Heart left ventricle (tissue), 16 donors: Measurements from ENCODE around the gene KRT39. TPM values are rescaled to one million over a fixed set of nuclear protein-coding genes. Genes with fewer than 3 reads are reported as not detected.

Experiments used
- ATAC-seq, 4 donors: fragments of 200-7000 bp; cut with Tn5 transposase; one replicate each; pipeline ENCODE4 v1.9.1; 2020 to 2022; ENCODE audit warnings: moderate library complexity in 4 of 4, mild to moderate bottlenecking in 3 of 4, moderate number of reproducible peaks in 1 of 4
- DNase-seq, 5 donors: peaks; one replicate each; pipeline ENCODE4 v3.0.0-alpha.2; 2020
- H3K27ac ChIP-seq, 12 donors: fragments of 200-600 bp; sonication (generic) in 4 of 12; one replicate each; pipeline versions ENCODE4 v1.5.0 to v1.8.0; 2016 to 2022; ENCODE audit warnings: mild to moderate bottlenecking in 2 of 12
- H3K27me3 ChIP-seq, 9 donors: fragments of 200-600 bp; sonication (generic) in 2 of 9; one replicate each; pipeline versions ENCODE4 v1.5.1 to v1.8.0; 2016 to 2022; ENCODE audit warnings: mild to moderate bottlenecking in 3 of 9
- H3K36me3 ChIP-seq, 9 donors: fragments of 200-600 bp; sonication (generic) in 2 of 9; one replicate each; pipeline versions ENCODE4 v1.5.0 to v1.8.0; 2018 to 2022; ENCODE audit warnings: mild to moderate bottlenecking in 2 of 9
- H3K4me1 ChIP-seq, 12 donors: fragments of 200-600 bp; sonication (generic) in 4 of 12; one replicate each; pipeline versions ENCODE4 v1.5.0 to v1.8.0; 2016 to 2022; ENCODE audit warnings: mild to moderate bottlenecking in 3 of 12
- H3K4me3 ChIP-seq, 12 donors: fragments of 200-600 bp; sonication (generic) in 4 of 12; one replicate each; pipeline versions ENCODE4 v1.5.0 to v1.8.0; 2017 to 2022; ENCODE audit warnings: mild to moderate bottlenecking in 9 of 12, moderate library complexity in 4 of 12
- H3K9me3 ChIP-seq, 12 donors: fragments of 200-600 bp; sonication (generic) in 4 of 12; one replicate each; pipeline versions ENCODE4 v1.5.0 to v1.8.0; 2016 to 2022; ENCODE audit warnings: mild to moderate bottlenecking in 1 of 12
- POLR2A ChIP-seq, 2 donors: fragments of 450-650 bp; IDR thresholded peaks; one replicate each; pipeline ENCODE4 v1.6.1; 2017; ENCODE audit warnings: antibody characterized with exemption in 2 of 2, mild to moderate bottlenecking in 2 of 2, moderate library complexity in 2 of 2
- WGBS, 4 donors: extraction: QIAGEN DNeasy Blood & Tissue Kit in 2 of 4; methylation state at CpG; one replicate each; pipeline versions ENCODE4 v1.1.5 to v1.1.7; 2013 to 2018; 5-methylcytosine and 5-hydroxymethylcytosine counted together
- intact Hi-C, 10 donors: fragments of 100-400 bp; cut with DNase I; formaldehyde crosslinking; loops; one replicate each; pipeline versions ENCODE4 v1.11.1 to v1.14.2; 2022
- polyA plus RNA-seq, 2 donors: library from polyadenylated mRNA; stranded (reverse); fragments of 200-250 nt; gene quantifications; one replicate each; pipeline ENCODE4 v1.2.3, GENCODE V29; 2013
- total RNA-seq, 9 donors: library from RNA; depleted of rRNA in 2 of 9; stranded (reverse); fragments of >200 nt in 2 of 9; fragmentation: NEBNext Ultra II Directional in 3 of 9; extraction: Animal tissue kit (Norgen Biotek cat#: 25700) in 3 of 9; gene quantifications; one replicate each; pipeline versions ENCODE4 v1.1.0 to v1.2.4, GENCODE V29; 2016 to 2023
- TF ChIP-seq, protein P1 (sequence below), 12 donors: fragments of 200-600 bp; sonication (generic) in 4 of 12; IDR thresholded peaks; one replicate each; pipeline versions ENCODE4 v1.5.0 to v1.8.0; 2018 to 2022; ENCODE audit warnings: antibody characterized with exemption in 12 of 12, mild to moderate bottlenecking in 5 of 12
- donor health status: ischemic (EF 13 %, LVEDD 7.1; RV severe dilation, severe dysfunction).
- donor health status: healthy with polysubstance abuse.
- donor health status: DM: no; HTN: yes; CAD: no.
- donor health status: DM: no; HTN: no; CAD: no.
- donor health status: ischemic (EF 25% LVEDD 6.9; RV normal size, moderate dysfunction).
- donor health status: ischemic (EF 25% LVEDD 5.7; RV mildly dilated, moderate dysfunction).
- donor health status: healthy.
- donor health status: DM: yes; HTN: yes; CAD: no.
- donor health status: ischemic (EF 35%, LVEDD 5.7; RV mildly dilated, moderate dysfunction).
- donor health status: nonischemic (EF 11% LVEDD 7.7; RV severe dilation, severe dysfunction).
- donor health status: DM: yes; HTN: yes; CAD: no.
- donor health status: PGD.
- donor health status: ischemic (EF 29% LVEDD 5.4; RV normal size, mild dysfunction).
- donor health status: nonischemic (EF 23%, LVEDD 6.1; RV moderate dilation, normal function).

The KRT39 gene
- total and polyA plus RNA-seq, 11 donors, result not detected

DNA sequence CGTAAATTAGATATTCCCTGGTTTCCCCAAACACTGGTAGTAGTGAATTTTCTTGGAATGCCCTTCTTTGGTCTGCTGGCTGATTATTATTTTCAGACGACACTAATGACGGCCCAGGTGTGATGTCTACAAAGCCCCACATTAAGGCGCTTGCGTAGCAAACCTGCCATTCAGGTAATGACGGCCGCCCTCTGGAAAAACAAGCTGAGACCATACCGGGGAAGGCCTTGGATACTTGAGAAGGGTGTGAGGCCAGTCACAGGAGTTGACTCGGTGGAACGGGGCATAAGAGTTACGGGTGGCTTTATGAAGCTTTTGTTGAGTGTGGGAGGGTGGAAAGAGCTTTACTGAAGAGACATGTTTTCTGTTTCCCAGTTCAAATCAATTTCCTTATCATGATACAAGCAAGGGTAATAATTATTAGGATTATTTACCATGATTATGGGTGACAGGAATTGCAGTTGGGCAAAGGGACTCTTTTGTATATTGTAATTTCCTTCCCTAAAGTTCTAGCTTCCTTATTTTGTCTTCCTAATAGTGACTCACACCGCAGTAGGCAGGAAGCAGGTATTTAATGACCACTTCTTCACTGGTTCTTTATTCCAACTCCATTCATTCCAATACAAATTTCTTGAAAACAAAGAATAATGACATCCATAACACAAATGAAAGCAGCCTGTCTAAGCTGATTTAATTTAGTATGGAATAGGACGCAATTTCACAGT lies 54.1 kb downstream of the KRT39 start:
- Histone ChIP-seq H3K9me3 (no peaks in the 10 kb centered on the region), H3K4me1 (peaks cover 0 to 14% (median 0%) of the 10 kb centered on the region in 12 donors), H3K27me3 (peaks cover 0 to 14% (median 2%) of the 10 kb centered on the region in 9 donors), H3K36me3 (no peaks in the 10 kb centered on the region), H3K27ac (no peak overlapping the region), H3K4me3 (no peak overlapping the region)
- DNase-seq (no peak), ATAC-seq (no peak)
- WGBS, 4 donors, result 89 to 91% (median 89%) methylated on average over 13 of the region's 13 CpGs
- intact Hi-C loops, result loop anchor here in 4 of 10 donors (5.0 to 10.0 kb wide), 5 partner anchors 410 to 750 kb away; no protein-coding TSS in a partner anchor
- TF ChIP-seq, protein P1, sequence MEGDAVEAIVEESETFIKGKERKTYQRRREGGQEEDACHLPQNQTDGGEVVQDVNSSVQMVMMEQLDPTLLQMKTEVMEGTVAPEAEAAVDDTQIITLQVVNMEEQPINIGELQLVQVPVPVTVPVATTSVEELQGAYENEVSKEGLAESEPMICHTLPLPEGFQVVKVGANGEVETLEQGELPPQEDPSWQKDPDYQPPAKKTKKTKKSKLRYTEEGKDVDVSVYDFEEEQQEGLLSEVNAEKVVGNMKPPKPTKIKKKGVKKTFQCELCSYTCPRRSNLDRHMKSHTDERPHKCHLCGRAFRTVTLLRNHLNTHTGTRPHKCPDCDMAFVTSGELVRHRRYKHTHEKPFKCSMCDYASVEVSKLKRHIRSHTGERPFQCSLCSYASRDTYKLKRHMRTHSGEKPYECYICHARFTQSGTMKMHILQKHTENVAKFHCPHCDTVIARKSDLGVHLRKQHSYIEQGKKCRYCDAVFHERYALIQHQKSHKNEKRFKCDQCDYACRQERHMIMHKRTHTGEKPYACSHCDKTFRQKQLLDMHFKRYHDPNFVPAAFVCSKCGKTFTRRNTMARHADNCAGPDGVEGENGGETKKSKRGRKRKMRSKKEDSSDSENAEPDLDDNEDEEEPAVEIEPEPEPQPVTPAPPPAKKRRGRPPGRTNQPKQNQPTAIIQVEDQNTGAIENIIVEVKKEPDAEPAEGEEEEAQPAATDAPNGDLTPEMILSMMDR (IDR thresholded peaks at IDR 0.05), result no peak
- TF ChIP-seq POLR2A (IDR thresholded peaks at IDR 0.05), result no peak

DNA sequence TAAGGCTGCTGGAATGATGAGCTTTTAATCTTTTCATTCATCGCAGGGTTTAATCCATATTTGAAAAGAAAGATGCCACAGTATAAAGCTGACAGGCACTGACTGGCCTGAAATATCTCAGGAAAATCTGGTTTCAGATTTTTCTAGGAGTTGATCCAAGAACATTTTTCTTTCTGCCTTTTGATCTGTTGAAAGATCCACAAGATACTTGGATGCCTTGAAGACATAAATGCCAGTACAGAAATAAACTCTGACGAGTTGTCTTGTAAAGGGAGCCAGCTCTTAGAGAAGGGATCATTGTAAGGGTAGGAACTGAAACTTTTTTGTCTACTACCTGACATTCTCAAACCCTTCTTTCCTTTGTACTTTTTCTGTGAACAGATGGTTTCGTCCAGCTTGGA lies 56.3 kb downstream of the KRT39 start:
- no peak for ATAC-seq
- no peak overlapping the region for H3K27ac ChIP-seq
- H3K4me1 ChIP-seq, result peaks cover 0 to 14% (median 0%) of the 10 kb centered on the region in 12 donors
- TF ChIP-seq, protein P1 (IDR thresholded peaks at IDR 0.05), result no peak
- TF ChIP-seq POLR2A (IDR thresholded peaks at IDR 0.05), result no peak
- no peak overlapping the region for H3K4me3 ChIP-seq
- WGBS, 4 donors, result 63 to 77% (median 71%) methylated on average over 3 of the region's 3 CpGs
- no peak for DNase-seq
- peaks cover 0 to 19% (median 7%) of the 10 kb centered on the region in 9 donors for H3K27me3 ChIP-seq
- no peaks in the 10 kb centered on the region for H3K36me3 ChIP-seq
- H3K9me3 ChIP-seq, result no peaks in the 10 kb centered on the region
- intact Hi-C loops, result loop anchor here in 4 of 10 donors (5.0 to 10.0 kb wide), 5 partner anchors 412 to 752 kb away; no protein-coding TSS in a partner anchor

DNA sequence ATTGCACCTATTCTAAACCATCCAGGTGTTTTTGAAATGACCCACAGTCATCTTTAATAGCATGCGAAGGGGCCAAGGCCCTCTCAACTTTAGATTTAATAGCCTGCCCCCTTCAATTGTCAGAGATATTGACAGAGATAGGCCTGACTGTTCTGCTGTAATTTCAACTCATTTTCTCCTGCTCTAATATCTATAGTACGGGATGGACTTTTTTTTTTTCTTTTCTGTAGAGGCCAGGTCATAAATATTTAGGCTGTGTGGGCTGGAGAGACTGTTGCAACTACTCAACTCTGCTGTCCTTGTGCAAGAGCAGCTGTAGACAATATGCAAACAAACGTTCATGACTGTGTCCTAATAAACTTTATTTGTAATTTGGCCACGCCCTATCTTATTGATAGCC lies 57.0 kb downstream of the KRT39 start:
- Histone ChIP-seq H3K4me1 (peaks cover 0 to 14% (median 0%) of the 10 kb centered on the region in 12 donors), H3K36me3 (no peaks in the 10 kb centered on the region), H3K4me3 (no peak overlapping the region), H3K27ac (no peak overlapping the region), H3K9me3 (no peaks in the 10 kb centered on the region), H3K27me3 (peaks cover 0 to 23% (median 7%) of the 10 kb centered on the region in 9 donors)
- ATAC-seq, result no peak
- TF ChIP-seq, protein P1 (IDR thresholded peaks at IDR 0.05), result no peak
- TF ChIP-seq POLR2A (IDR thresholded peaks at IDR 0.05), result no peak
- intact Hi-C loops, result loop anchor here (1.0 to 10.0 kb wide), 20 partner anchors 95 to 758 kb away; no protein-coding TSS in a partner anchor
- DNase-seq, result no peak
- 57 to 67% (median 63%) methylated on average over 4 of the region's 4 CpGs for WGBS, 4 donors

DNA sequence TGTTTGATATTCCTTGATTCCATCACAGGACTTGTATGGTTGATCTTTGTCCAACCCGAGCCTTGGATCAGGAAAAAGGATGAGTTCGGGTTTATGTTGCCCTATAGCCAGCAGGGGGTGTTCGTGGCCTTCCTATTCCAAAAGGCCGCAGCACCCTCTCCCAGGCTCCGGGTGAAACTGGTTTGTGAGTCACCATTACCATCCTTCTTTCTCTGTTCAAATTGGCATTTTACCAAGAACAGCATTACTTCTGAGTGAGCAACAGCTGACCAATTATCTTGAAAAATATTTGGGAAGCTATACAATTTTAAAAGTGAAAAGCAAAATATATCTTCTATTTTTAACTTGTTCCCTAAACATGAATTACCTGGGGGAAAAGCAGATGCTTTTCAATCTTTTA lies 57.4 kb downstream of the KRT39 start:
- H3K27me3 ChIP-seq, result peaks cover 0 to 23% (median 7%) of the 10 kb centered on the region in 9 donors
- H3K9me3 ChIP-seq, result no peaks in the 10 kb centered on the region
- peak in 4 of 5 donors; percentile 64 to 77 (median 68) for DNase-seq
- TF ChIP-seq POLR2A (IDR thresholded peaks at IDR 0.05), result no peak
- TF ChIP-seq, protein P1 (IDR thresholded peaks at IDR 0.05), result peak; percentile 50 to 80 (median 70)
- ATAC-seq, result peak; percentile 73 to 97 (median 90)
- H3K4me1 ChIP-seq, result peaks cover 0 to 14% (median 0%) of the 10 kb centered on the region in 12 donors
- H3K36me3 ChIP-seq, result no peaks in the 10 kb centered on the region
- WGBS, 4 donors, result 0 to 2% (median 1%) methylated on average over 5 of the region's 5 CpGs
- intact Hi-C loops, result loop anchor here (1.0 to 10.0 kb wide), 19 partner anchors 95 to 758 kb away; no protein-coding TSS in a partner anchor
- no peak overlapping the region for H3K27ac ChIP-seq
- H3K4me3 ChIP-seq, result no peak overlapping the region
